ENCODE data around the gene TMCC1.
"Not testable (repeated sequence)": the region's sequence is repeated elsewhere in the genome, so short reads cannot be mapped to it uniquely, and the experiment has no call there.

TMCC1 gene

GRCh38 chr3:129738172-129738571, 155.3 kb downstream of the TMCC1 start:
- in situ Hi-C loops (cut with MboI; ENCODE audit: low sequenced_read_pairs): no loop called here

GRCh38 chr3:129736070-129736469, 157.4 kb downstream of the TMCC1 start:
- in situ Hi-C loops (cut with MboI; ENCODE audit: low sequenced_read_pairs): no loop called here

- in situ Hi-C loops (cut with MboI; ENCODE audit: low sequenced_read_pairs): no loop called here
These were observed 157.9 kb downstream of the TMCC1 start for GRCh38 chr3:129735638-129736037.

DNA sequence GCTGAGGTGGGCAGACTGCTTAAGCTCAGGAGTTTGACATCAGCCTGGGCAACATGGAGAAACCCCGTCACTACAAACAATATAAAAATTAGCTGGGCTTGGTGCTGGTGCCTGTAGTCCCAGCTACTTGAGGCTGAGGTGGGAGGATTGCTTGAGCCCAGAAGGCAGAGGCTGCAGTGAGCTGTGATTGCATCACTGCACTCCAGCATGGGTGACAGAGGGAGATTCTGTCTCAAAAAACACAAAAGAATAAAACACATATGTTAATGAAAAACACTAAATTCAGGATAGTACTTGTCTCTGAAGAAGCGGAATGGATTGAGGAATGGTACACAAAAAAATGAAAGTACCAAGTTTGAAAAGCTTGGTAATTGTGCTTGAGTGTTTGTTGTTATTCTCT, 159.1 kb downstream of the TMCC1 start:
- in situ Hi-C loops (cut with MboI; ENCODE audit: low sequenced_read_pairs): no loop called here

- in situ Hi-C loops (cut with MboI; ENCODE audit: low sequenced_read_pairs): no loop called here
These were observed 161.2 kb downstream of the TMCC1 start for GRCh38 chr3:129732200-129732876.

GRCh38 chr3:129727707-129728106, 165.8 kb downstream of the TMCC1 start:
- in situ Hi-C loops (cut with MboI; ENCODE audit: low sequenced_read_pairs): no loop called here

GRCh38 chr3:129723558-129724324, 169.8 kb downstream of the TMCC1 start:
- in situ Hi-C loops (cut with MboI; ENCODE audit: low sequenced_read_pairs): no loop called here

DNA sequence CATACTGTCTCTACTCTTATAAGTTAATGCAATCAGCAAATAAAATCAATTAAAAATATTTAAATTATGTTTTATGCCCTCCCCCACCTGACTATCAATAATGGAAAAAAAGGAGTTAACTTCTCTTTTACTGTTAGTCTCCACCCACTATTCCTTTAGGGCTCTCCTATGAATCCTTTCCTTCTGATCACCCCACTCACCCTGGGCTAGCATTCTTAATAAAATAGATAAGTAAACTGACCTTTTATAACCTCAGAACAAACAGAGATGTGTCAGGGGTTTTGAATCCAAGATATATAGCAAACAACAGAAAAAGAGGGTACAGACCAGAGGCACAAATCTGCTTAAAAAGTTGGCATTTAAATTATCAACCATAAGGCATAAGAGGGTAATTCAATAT, 171.0 kb downstream of the TMCC1 start:
- in situ Hi-C loops (cut with MboI; ENCODE audit: low sequenced_read_pairs): no loop called here

DNA sequence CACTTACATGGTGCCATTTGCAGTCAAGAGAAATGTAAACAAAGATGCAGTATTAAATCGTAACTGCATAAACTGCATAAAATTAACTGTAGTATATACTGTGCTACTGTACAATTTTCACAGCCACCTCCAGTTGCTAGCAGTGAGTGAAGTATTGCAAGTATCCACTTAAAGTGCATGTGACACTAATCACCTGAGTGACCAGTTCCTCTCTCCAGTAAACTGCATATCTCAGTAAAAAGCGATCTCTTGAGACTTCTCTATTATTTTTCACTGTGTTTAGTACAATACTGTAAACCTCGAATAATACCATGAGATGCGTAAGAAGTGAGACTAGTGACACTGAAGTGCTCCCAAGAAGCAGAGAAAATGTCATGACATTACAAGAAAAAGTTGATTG, 175.3 kb downstream of the TMCC1 start:
- in situ Hi-C loops (cut with MboI; ENCODE audit: low sequenced_read_pairs): no loop called here

DNA sequence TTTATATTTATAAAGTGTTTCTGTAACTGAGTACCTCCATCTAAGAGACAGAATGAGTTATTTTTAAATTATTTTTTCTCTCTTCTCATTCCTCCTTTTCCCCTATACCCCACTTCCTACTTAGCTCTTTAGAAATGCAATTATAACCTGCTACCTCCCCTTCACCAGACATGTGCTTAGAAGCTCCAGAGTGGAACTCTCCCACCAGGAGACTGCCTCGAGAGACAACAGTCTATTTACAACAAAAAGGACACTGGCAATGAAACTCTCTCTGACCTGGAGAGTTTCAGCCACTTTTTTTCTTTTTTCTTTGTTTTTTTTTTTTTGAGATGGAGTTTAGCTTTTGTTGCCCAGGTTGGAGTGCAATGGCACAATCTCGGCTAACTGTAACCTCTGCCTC, 177.7 kb downstream of the TMCC1 start:
- in situ Hi-C loops (cut with MboI; ENCODE audit: low sequenced_read_pairs): no loop called here

DNA sequence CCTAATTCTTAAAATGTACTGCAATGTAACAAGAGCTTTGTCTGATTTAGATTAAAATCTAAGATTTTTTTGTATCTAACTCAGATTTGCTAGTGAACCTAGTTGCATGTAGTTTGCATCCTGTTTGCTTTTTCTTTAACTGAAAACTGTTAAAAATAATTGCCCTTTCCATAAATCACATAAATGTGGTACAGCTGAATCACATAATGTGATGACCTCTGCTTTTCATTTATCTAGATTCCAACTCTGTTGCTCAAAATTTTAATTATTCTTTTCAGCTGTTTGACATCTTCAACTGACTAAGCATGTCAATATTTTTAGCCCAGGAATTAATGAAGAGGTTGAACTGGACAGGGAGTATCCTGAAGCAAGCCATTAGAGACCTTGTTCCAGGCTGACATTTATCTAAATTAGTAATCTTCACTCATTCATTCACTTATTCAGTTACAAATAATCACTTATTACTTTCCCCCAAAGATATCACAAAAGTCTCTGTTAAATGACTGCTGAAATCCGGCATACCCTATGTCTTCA, 185.1 kb downstream of the TMCC1 start:
- in situ Hi-C loops (cut with MboI; ENCODE audit: low sequenced_read_pairs): no loop called here

DNA sequence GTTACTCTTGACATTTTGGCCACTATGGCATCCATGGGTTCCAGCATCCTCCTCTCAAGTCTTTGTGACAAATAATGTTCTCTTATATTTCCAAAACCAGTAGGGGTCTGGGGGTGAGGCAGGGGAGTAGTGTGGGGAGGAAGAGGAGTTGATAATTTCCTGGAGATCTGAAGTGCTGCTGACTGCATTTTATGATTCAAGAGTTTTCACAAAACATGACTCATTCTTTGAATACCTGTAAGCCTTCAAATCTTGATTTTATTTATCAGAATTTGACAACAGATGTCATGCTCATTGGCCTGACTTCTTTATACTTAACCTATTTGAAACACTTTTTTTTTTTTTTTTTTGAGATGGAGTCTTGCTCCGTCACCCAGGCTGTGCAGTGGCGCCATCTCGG, 188.2 kb downstream of the TMCC1 start:
- in situ Hi-C loops (cut with MboI; ENCODE audit: low sequenced_read_pairs): no loop called here

GRCh38 chr3:129703913-129704312, 189.6 kb downstream of the TMCC1 start:
- in situ Hi-C loops (cut with MboI; ENCODE audit: low sequenced_read_pairs): no loop called here

DNA sequence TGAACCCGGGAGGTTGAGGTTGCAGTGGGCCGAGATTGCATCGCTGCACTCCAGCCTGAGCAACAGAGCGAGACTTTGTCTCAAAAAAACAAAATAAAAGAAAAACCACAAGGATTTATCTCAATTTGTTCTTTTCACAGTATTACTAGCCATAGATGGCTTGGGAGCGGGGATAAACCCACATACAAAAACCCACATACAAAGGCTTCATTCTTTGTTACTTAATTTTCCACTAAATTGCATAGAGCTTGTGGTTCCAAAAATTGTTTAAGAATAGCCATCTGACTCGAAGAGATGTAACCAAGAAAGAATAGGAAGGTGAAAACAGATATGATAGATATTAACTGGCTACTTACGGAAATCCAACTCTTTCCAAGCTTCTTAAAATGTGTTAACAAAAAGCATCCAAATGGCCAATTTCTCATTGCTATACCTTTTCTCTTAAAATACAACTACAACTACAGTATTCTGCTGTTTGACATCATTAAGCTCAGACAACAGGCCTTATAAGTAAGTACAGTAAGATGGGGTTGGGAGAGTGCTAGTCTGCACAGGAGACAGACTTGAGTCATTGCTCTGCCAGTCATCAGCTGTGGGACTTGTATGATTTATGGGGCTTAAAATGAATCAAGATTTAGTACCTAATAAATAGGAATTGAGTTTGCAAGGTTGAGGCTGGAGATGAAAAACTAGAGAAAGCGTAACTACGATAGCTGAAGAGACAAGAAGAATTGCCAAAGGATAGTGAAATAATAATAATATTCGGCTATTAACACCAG, 190.4 kb downstream of the TMCC1 start:
- in situ Hi-C loops (cut with MboI; ENCODE audit: low sequenced_read_pairs): no loop called here

DNA sequence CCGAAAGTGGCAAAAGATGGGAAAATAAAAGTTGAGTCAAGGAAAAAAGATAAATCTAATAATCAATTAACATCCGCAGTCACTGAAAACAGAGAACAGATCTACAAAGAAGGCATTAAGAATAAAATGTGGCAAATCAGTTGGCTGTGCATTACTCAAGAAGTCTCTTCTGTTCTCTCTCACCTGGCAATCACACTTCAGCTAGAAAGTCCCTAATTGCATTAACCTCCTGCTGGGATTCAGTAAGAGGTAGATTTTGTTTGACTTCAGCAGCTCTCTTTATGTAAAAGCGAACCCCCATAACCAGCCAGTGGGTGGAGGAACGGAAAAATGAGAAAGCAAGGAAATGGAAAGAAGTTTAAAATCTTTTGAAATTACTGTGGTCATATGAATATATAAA, 192.3 kb downstream of the TMCC1 start:
- in situ Hi-C loops (cut with MboI; ENCODE audit: low sequenced_read_pairs): no loop called here

GRCh38 chr3:129699612-129700011, 193.9 kb downstream of the TMCC1 start:
- in situ Hi-C loops (cut with MboI; ENCODE audit: low sequenced_read_pairs): no loop called here

DNA sequence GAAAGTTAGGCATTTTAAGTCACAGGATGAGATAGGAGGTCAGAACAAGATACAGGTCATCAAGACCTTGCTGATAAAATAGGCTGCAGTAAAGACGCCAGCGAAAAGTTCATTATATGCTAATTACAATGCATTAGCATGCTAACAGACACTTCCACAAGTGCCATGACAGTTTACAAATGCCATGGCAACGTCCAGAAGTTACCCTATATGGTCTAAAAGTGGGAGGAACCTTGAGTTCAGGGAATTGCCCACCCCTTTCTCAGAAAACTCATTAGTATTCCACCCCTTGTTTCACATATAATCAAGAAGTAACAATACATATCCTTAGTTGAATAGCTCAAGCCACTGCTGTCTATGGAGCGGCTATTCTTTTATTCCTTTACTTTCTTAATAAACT, 194.3 kb downstream of the TMCC1 start:
- in situ Hi-C loops (cut with MboI; ENCODE audit: low sequenced_read_pairs): no loop called here

DNA sequence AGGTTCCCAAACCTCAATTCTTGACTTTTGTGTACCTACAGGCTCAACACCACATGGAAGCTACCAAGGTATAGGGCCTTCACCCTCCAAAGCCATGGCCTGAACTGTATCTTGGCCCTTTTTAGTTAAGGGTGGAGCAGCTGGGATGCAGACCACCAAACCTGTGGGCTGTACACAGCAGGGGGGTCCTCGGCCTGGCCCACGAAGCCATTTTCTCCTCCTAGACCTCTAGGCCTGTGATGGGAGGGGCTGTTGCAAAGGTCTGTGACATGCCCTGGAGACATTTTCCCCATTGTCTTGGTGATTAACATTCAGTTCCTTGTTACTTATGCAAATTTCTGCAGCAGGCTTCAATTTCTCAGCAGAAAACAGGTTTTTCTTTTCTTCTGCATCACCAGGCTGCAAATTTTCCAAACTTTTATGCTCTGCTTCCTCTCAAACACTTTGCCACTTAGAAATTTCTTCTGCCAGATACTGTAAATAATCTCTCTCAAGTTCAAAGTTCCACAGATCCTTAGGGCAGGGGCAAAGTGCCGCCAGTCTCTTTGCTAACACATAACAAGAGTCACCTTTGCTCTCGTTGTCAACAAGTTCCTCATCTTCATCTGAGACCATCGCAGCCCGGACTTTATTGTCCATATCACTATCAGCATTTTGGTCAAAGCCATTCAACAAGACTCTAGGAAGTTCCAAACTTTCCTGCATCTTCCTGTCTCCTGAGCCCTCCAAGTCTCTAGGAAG, 196.1 kb downstream of the TMCC1 start:
- in situ Hi-C loops (cut with MboI; ENCODE audit: low sequenced_read_pairs): no loop called here

DNA sequence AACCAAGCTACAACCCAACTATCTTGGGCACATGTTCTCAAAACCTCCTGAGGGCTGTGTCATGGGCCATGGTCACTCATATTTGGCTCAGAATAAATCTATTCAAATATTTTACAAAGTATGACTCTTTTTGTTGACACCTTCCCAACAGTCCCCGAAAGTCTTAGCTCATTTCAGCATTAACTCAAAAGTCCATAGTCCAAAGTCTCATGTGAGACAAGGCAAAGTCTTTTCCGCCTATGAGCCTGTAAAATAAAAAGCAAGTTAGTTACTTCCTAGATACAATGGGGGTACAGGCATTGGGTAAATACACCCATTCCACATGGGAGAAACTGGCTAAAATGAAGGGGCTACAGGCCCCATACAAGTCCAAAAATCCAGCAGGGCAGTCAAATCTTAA, 197.1 kb downstream of the TMCC1 start:
- in situ Hi-C loops (cut with MboI; ENCODE audit: low sequenced_read_pairs): not testable (repeated sequence)

DNA sequence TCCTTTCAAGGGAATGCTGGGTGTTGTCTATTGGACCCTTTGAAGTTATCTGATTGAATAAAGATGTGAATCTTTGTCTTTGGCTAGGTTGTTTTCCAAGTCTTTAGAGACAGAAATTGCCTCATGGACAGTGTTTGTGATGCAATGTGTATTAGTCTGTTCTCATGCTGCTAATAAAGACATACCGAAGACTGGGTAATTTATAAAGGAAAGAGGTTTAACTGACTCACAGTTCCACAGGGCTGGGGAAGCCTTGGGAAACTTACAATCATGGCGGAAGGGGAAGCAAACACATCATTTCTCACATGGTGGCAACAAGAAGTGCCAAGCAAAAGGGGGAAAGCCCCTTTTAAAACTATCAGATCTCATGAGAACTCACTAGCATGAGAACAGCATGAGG, 198.3 kb downstream of the TMCC1 start:
- in situ Hi-C loops (cut with MboI; ENCODE audit: low sequenced_read_pairs): no loop called here

DNA sequence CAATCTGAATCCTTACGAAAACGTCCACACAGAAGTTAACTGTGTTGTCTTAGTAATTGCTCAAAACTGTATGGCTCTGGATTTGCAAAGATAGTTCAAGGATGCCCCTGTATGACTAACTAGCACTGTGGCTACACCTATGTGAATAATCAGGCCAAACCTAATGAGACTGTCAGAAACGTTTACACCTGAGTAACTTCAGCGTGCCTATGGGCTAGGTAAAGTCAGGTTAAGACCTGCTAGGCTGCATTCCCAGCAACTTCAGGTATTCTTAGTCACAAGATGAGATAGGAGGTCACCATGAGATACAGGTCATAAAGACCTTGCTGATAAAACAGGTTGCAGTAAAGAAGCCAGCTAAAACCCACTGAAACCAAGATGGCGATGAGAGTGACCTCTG, 199.3 kb downstream of the TMCC1 start:
- in situ Hi-C loops (cut with MboI; ENCODE audit: low sequenced_read_pairs): no loop called here
